IPS-18a (cell line): Measurements from ENCODE around the gene RAD23B.
"Not testable (repeated sequence)": the region's sequence is repeated elsewhere in the genome, so short reads cannot be mapped to it uniquely, and the experiment has no call there.

Experiments
- H3K27ac ChIP-seq: one replicate; pipeline ENCODE4 v1.5.1; 2013; ENCODE audit warnings: low read length
- H3K27me3 ChIP-seq: one replicate; pipeline ENCODE4 v1.6.1; 2013; ENCODE audit warnings: mild to moderate bottlenecking, low read length; ENCODE audit not compliant: control insufficient read depth, insufficient read depth
- H3K36me3 ChIP-seq: one replicate; pipeline ENCODE4 v1.6.1; 2013; ENCODE audit warnings: low read depth, low read length; ENCODE audit not compliant: control insufficient read depth
- H3K4me1 ChIP-seq: one replicate; pipeline ENCODE4 v1.6.1; 2013; ENCODE audit warnings: low read depth, low read length; ENCODE audit not compliant: control insufficient read depth
- H3K4me3 ChIP-seq: one replicate; pipeline ENCODE4 v1.5.1; 2013; ENCODE audit warnings: low read length
- H3K9ac ChIP-seq: one replicate; pipeline ENCODE4 v1.6.1; 2013; ENCODE audit warnings: mild to moderate bottlenecking, low read length, moderate library complexity
- H3K9me3 ChIP-seq: one replicate; pipeline ENCODE4 v1.6.1; 2013; ENCODE audit warnings: low read depth, low read length; ENCODE audit not compliant: control insufficient read depth

The RAD23B gene

GRCh38 chr9:107249665-107250285, 33.3 kb upstream of the RAD23B start:
- peaks cover 14% of the 10 kb centered on the region for H3K4me1 ChIP-seq
- H3K36me3 ChIP-seq = no peaks in the 10 kb centered on the region
- H3K9me3 ChIP-seq = no peaks in the 10 kb centered on the region
- no peak overlapping the region for H3K4me3 ChIP-seq
- no peak overlapping the region for H3K9ac ChIP-seq
- no peaks in the 10 kb centered on the region for H3K27me3 ChIP-seq
- no peak overlapping the region for H3K27ac ChIP-seq

DNA sequence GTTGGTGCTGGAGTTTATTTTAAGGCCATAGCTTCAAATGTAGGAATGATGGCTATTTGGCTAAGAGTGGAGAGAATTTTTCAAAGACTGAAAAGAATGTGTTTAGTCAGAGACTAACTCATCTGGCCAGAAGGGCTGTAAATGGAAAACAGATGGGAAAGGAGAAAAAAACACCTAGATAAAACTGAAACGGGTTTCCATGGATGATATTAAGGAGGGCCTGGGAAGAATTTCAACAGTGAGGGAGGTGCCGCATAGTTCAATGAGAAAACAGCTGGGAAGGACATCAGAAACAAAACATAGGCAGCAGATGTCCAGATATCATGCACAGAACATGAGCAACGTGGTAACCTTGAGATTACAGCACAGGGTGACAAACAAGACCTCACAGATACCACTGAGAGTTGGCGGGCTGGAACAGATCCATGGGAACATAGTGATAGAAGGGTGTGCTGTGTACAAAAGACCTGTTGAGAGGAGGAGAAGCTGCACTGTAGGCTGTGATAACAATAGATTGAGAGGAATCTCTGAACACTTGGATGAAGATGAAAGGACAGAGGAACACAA, 31.2 kb upstream of the RAD23B start:
- Histone ChIP-seq H3K4me1 (peaks cover 14% of the 10 kb centered on the region), H3K9ac (no peak overlapping the region), H3K36me3 (no peaks in the 10 kb centered on the region), H3K9me3 (no peaks in the 10 kb centered on the region), H3K27ac (no peak overlapping the region), H3K27me3 (no peaks in the 10 kb centered on the region), H3K4me3 (no peak overlapping the region)

- no peaks in the 10 kb centered on the region for H3K9me3 ChIP-seq
- no peak overlapping the region for H3K4me3 ChIP-seq
- H3K27me3 ChIP-seq = no peaks in the 10 kb centered on the region
- H3K27ac ChIP-seq = no peak overlapping the region
- no peaks in the 10 kb centered on the region for H3K36me3 ChIP-seq
- H3K4me1 ChIP-seq = no peaks in the 10 kb centered on the region
- no peak overlapping the region for H3K9ac ChIP-seq
Observed at GRCh38 chr9:107258919-107259318, 24.2 kb upstream of the RAD23B start.

DNA sequence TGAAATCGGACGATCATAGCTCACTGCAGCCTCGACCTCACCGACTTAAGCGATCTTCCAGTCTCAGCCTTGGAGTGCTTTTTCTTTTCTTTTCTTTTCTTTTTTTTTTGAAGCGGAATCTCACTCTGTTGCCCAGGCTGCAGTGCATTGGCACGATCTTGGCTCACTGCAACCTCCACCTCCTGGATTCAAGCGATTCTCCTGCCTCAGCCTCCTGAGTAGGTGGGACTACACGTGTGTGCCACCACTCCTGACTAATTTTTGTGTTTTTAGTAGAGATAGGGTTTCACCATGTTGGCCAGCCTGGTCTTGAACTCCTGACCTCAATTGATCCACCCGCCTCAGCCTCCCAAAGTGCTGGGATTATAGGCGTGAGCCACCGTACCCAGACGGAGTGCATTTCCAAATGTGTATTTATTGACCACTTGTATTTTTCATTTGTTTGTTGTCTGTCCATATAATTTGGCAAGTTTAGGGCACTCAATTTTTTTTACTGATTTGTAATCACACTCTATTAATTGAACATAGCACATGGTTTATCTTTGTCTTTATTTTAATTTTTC, 23.2 kb upstream of the RAD23B start:
- H3K36me3 ChIP-seq, H3K27ac ChIP-seq, H3K4me1 ChIP-seq, H3K9me3 ChIP-seq, H3K27me3 ChIP-seq, H3K4me3 ChIP-seq, H3K9ac ChIP-seq: not testable (repeated sequence)

DNA sequence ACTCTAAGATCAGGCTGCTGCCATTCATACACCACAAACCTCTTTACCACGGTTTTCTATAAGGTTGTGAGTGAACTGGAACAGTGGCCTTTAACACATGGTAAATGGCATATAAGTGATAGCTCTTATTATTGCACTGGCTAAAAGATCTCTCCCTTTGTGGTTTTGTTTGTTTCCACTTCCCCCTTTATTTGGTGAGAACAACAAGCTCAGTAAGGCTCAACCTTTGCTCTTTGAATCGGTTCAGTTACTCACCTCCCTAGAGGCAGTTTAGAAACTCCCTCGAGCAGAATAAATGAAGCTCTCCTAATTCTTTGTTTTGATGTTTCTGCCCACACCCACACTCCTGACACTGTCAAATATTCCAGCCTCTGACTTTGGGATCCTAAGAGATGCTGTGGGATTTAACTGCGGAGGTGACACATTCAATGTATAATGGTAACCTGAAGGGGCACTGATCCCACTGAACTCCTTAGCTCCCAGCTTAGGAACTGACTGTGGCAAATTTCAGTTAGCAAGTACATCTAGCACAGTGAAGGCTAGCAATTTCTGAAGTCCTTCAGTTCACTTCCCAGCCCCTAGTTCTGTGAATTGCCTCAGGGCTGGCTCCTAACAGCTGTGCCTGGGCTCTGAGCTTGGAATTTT, 22.5 kb upstream of the RAD23B start:
- H3K36me3 ChIP-seq = no peaks in the 10 kb centered on the region
- H3K9me3 ChIP-seq = no peaks in the 10 kb centered on the region
- H3K9ac ChIP-seq = no peak overlapping the region
- H3K4me3 ChIP-seq = no peak overlapping the region
- no peaks in the 10 kb centered on the region for H3K4me1 ChIP-seq
- H3K27me3 ChIP-seq = no peaks in the 10 kb centered on the region
- no peak overlapping the region for H3K27ac ChIP-seq

- Histone ChIP-seq H3K4me3 (no peak overlapping the region), H3K36me3 (no peaks in the 10 kb centered on the region), H3K27ac (no peak overlapping the region), H3K27me3 (no peaks in the 10 kb centered on the region), H3K9me3 (no peaks in the 10 kb centered on the region), H3K4me1 (no peaks in the 10 kb centered on the region), H3K9ac (no peak overlapping the region)
Observed at GRCh38 chr9:107261106-107261505, 22.0 kb upstream of the RAD23B start.

- no peaks in the 10 kb centered on the region for H3K9me3 ChIP-seq
- H3K4me1 ChIP-seq = no peaks in the 10 kb centered on the region
- H3K27me3 ChIP-seq = no peaks in the 10 kb centered on the region
- no peak overlapping the region for H3K27ac ChIP-seq
- no peak overlapping the region for H3K9ac ChIP-seq
- no peak overlapping the region for H3K4me3 ChIP-seq
- H3K36me3 ChIP-seq = no peaks in the 10 kb centered on the region
Observed at GRCh38 chr9:107263289-107263688, 19.8 kb upstream of the RAD23B start.

GRCh38 chr9:107266624-107267368, 16.3 kb upstream of the RAD23B start:
- H3K27me3 ChIP-seq = no peaks in the 10 kb centered on the region
- H3K4me3 ChIP-seq = no peak overlapping the region
- H3K36me3 ChIP-seq = no peaks in the 10 kb centered on the region
- H3K4me1 ChIP-seq = no peaks in the 10 kb centered on the region
- no peak overlapping the region for H3K27ac ChIP-seq
- no peaks in the 10 kb centered on the region for H3K9me3 ChIP-seq
- no peak overlapping the region for H3K9ac ChIP-seq

GRCh38 chr9:107268560-107268959, 14.5 kb upstream of the RAD23B start:
- Histone ChIP-seq H3K9ac (no peak overlapping the region), H3K36me3 (no peaks in the 10 kb centered on the region), H3K4me3 (no peak overlapping the region), H3K27ac (no peak overlapping the region), H3K27me3 (no peaks in the 10 kb centered on the region), H3K9me3 (no peaks in the 10 kb centered on the region), H3K4me1 (no peaks in the 10 kb centered on the region)

DNA sequence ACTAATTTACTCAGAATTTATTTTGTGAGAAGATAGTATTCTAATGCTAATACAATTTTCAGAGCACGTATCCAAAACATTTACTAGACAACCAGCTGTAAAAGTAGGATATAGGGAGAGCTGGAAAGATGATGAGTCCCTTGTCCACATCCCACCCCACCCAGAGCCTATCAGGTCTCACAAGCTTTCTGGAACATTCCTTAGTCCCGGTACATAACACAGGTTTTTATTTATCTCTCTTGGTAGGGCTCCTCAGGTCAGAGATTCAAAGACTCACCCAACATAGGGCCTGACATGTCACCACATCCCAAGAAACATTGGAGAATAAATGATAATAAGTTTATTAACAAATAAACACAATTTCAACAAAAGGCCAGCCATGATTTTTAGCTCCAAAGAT, 13.8 kb upstream of the RAD23B start:
- no peaks in the 10 kb centered on the region for H3K4me1 ChIP-seq
- H3K9me3 ChIP-seq = no peaks in the 10 kb centered on the region
- H3K27me3 ChIP-seq = no peaks in the 10 kb centered on the region
- no peak overlapping the region for H3K4me3 ChIP-seq
- no peak overlapping the region for H3K27ac ChIP-seq
- H3K36me3 ChIP-seq = no peaks in the 10 kb centered on the region
- no peak overlapping the region for H3K9ac ChIP-seq

DNA sequence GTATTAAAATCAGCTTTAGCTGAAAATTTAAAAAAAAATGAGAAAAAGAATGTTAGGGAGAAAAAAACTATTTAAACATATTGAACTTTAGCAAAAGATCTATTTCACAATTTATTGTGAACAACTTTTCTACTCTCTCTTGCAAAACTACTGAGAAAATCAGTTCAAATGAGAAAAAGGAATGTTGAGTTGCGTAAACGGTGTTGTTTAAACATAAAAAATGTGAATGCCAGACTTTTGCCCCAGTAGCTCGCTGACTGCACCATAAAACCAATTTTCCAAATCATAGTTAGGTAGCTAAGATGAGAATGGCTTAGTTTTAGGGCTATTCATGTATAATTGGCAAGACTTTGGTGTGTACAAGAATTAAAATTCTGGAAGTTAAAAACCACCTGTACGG, 13.4 kb upstream of the RAD23B start:
- no peaks in the 10 kb centered on the region for H3K36me3 ChIP-seq
- H3K27ac ChIP-seq = no peak overlapping the region
- no peaks in the 10 kb centered on the region for H3K27me3 ChIP-seq
- no peak overlapping the region for H3K9ac ChIP-seq
- no peak overlapping the region for H3K4me3 ChIP-seq
- no peaks in the 10 kb centered on the region for H3K4me1 ChIP-seq
- H3K9me3 ChIP-seq = no peaks in the 10 kb centered on the region
